K562 (cell line): Measurements from ENCODE around the gene INSR. TPM values are rescaled to one million over a fixed set of nuclear protein-coding genes. Genes with fewer than 3 reads are reported as not detected.

Source experiments
- ATAC-seq: fragments of 200-7000 bp; cut with Tn5 transposase; 3 replicates; pipeline ENCODE4 v1.9.1; 2020; ENCODE audit warnings: moderate library complexity
- BruUV-seq: library from RNA; stranded (reverse); fragments of 400-500 nt; replicated peaks from 2 replicates; lab custom pipeline; 2021; lab: Mats Ljungman, UMichigan
- CTCF ChIA-PET: fragments of 300-600 bp; formaldehyde crosslinking; extraction: SDS; loops from one replicate; lab custom pipeline; 2021; ENCODE audit warnings: low intra/inter-chr PET ratio; lab: Yijun Ruan, JAX
- POLR2A ChIA-PET: fragments of 300-600, 350-650 bp; sonication (Branson Sonifier 250); formaldehyde crosslinking; extraction: SDS; loops from one replicate; lab custom pipeline; 2021; ENCODE audit warnings: antibody characterized with exemption, inconsistent platforms; lab: Yijun Ruan, JAX
- DNase-seq, 4 experiments: peaks; one replicate each; pipeline versions ENCODE4 v3.0.0 to v3.0.0-alpha.2; 2011 to 2018; ENCODE audit warnings: low spot score in 3 of 4, mixed read lengths in 3 of 4; ENCODE audit errors: extremely low read depth in 1 of 4
- FAIRE-seq: peaks from 2 replicates; lab custom pipeline; 2011; peaks lifted over from hg19 to GRCh38; lab: Jason Lieb, UNC
- H2AFZ ChIP-seq: 2 replicates; pipeline ENCODE4 v1.6.0; 2011; ENCODE audit warnings: low read depth, low read length, control low read depth, inconsistent platforms
- H3K27ac ChIP-seq: fragments of 200-600 bp; 3 replicates; pipeline ENCODE4 v1.8.0; 2011; ENCODE audit warnings: low read depth, mild to moderate bottlenecking, control low read depth, inconsistent platforms, low read length, moderate library complexity, mixed read lengths; ENCODE audit errors: extremely low read depth
- H3K27me3 ChIP-seq, 2 experiments: fragments of 300-600 bp in 1 of 2; 2 replicates in 1 of 2; 3 replicates in 1 of 2; pipeline versions ENCODE4 v1.6.0 to v1.8.0; 2011; ENCODE audit warnings: inconsistent platforms in 2 of 2, low read length in 2 of 2, mild to moderate bottlenecking in 1 of 2, mixed read lengths in 1 of 2, moderate library complexity in 1 of 2; ENCODE audit not compliant: control insufficient read depth in 2 of 2, insufficient read depth in 2 of 2
- H3K36me3 ChIP-seq: fragments of 300-600 bp; 3 replicates; pipeline ENCODE4 v1.8.0; 2011; ENCODE audit warnings: mild to moderate bottlenecking, low read length, inconsistent platforms; ENCODE audit not compliant: control insufficient read depth, insufficient read depth
- H3K4me1 ChIP-seq, 2 experiments: fragments of 200-600 bp in 1 of 2; replicated peaks in 1 of 2; 2 replicates in 1 of 2; 3 replicates in 1 of 2; pipeline versions ENCODE4 v1.5.1 to v1.8.0; 2011; ENCODE audit warnings: inconsistent platforms in 2 of 2, low read length in 2 of 2, mild to moderate bottlenecking in 1 of 2, mixed read lengths in 1 of 2, moderate library complexity in 1 of 2; ENCODE audit not compliant: control insufficient read depth in 2 of 2, insufficient read depth in 2 of 2
- H3K4me2 ChIP-seq: 2 replicates; pipeline ENCODE4 v1.6.1; 2011; ENCODE audit warnings: low read length, control low read depth, inconsistent platforms, mixed read lengths; ENCODE audit not compliant: insufficient read depth
- H3K4me3 ChIP-seq: fragments of 200-600 bp; sonication (generic), shearing (Covaris generic); 2 replicates; pipeline ENCODE4 v1.5.1; 2016; ENCODE audit warnings: control low read depth, inconsistent platforms
- H3K79me2 ChIP-seq: fragments of 200-600 bp; 3 replicates; pipeline ENCODE4 v1.8.0; 2011; ENCODE audit warnings: low read length, inconsistent platforms; ENCODE audit not compliant: control insufficient read depth, insufficient read depth
- H3K9ac ChIP-seq, 2 experiments: 2 replicates each; pipeline versions ENCODE4 v1.6.0 to v1.6.1; 2011; ENCODE audit warnings: low read depth in 2 of 2, low read length in 2 of 2, control low read depth in 1 of 2, inconsistent platforms in 1 of 2, mild to moderate bottlenecking in 1 of 2, mixed read lengths in 1 of 2; ENCODE audit not compliant: insufficient read depth in 1 of 2
- H3K9me1 ChIP-seq: one replicate; pipeline ENCODE4 v1.6.0; 2011; ENCODE audit warnings: inconsistent platforms, mild to moderate bottlenecking, low read length, moderate library complexity; ENCODE audit not compliant: control insufficient read depth, insufficient read depth
- H3K9me3 ChIP-seq: replicated peaks from 2 replicates; pipeline ENCODE4 v1.5.1; 2011; ENCODE audit warnings: low read depth, low read length, inconsistent platforms; ENCODE audit not compliant: control insufficient read depth, insufficient read depth
- H4K20me1 ChIP-seq: replicated peaks from 2 replicates; pipeline ENCODE4 v1.6.1; 2011; ENCODE audit warnings: low read length, inconsistent platforms, mixed read lengths; ENCODE audit not compliant: control insufficient read depth, insufficient read depth
- CHD1 ChIP-seq: fragments of 200-600 bp; sonication (generic); IDR thresholded peaks from one replicate; pipeline ENCODE4 v1.6.1; 2012; ENCODE audit warnings: mild to moderate bottlenecking, moderate library complexity, low read length, inconsistent platforms
- ESRRA ChIP-seq: fragments of 450-650 bp; IDR thresholded peaks from 2 replicates; pipeline ENCODE4 v1.6.1; 2014; ENCODE audit warnings: low read depth, mild to moderate bottlenecking, moderate library complexity, borderline replicate concordance
- GATA2 ChIP-seq: sonication (generic); formaldehyde crosslinking; IDR thresholded peaks from 2 replicates; pipeline ENCODE4 v1.4.0; 2020; ENCODE audit warnings: mild to moderate bottlenecking, missing genetic modification reagents
- GTF2E2 ChIP-seq: fragments of 200-800 bp; sonication (Bioruptor generic); IDR thresholded peaks from 2 replicates; pipeline ENCODE4 v1.6.1; 2016; ENCODE audit warnings: missing genetic modification characterization, missing compliant biosample characterization
- HDGF ChIP-seq: fragments of 450-650 bp; IDR thresholded peaks from 2 replicates; pipeline ENCODE4 v1.6.1; 2016
- NCOA1 ChIP-seq: fragments of 450-650 bp; IDR thresholded peaks from 2 replicates; pipeline ENCODE4 v1.6.1; 2016; ENCODE audit warnings: low read depth
- RFX1 ChIP-seq: fragments of 450-650 bp; IDR thresholded peaks from 2 replicates; pipeline ENCODE4 v1.6.1; 2016; ENCODE audit warnings: mild to moderate bottlenecking, moderate library complexity
- SAFB ChIP-seq: fragments of 200-400 bp; formaldehyde crosslinking; IDR thresholded peaks from 2 replicates; pipeline ENCODE4 v1.6.1; 2017; ENCODE audit warnings: low read depth, low read length, borderline replicate concordance
- SFPQ ChIP-seq: fragments of 200-400 bp; formaldehyde crosslinking; IDR thresholded peaks from 2 replicates; pipeline ENCODE4 v1.6.1; 2017; ENCODE audit warnings: mild to moderate bottlenecking, low read depth, low read length, moderate library complexity
- SMARCC2 ChIP-seq: fragments of 450-650 bp; IDR thresholded peaks from 2 replicates; pipeline ENCODE4 v1.6.1; 2017; ENCODE audit warnings: antibody characterized with exemption, moderate library complexity, mild to moderate bottlenecking, low read depth
- ZNF696 ChIP-seq: fragments of 250-450 bp; sonication (Bioruptor Pico); conservative IDR thresholded peaks from 2 replicates; pipeline ENCODE4 v1.4.0; 2020; ENCODE audit warnings: mild to moderate bottlenecking, moderate library complexity
- WGBS: fragments of 100-300 bp; shearing (Covaris generic); methylation state at CpG from one replicate; pipeline ENCODE4 v1.1.6; 2016; ENCODE audit warnings: low coverage, mixed read lengths; ENCODE audit not compliant: insufficient coverage; ENCODE audit errors: missing lambda C conversion rate; 5-methylcytosine and 5-hydroxymethylcytosine counted together
- in situ Hi-C: fragments of 300-500 bp; cut with MboI; formaldehyde crosslinking; loops from 4 replicates; pipeline ENCODE4 v1.15.0; 2018; ENCODE audit warnings: inconsistent platforms, mixed read lengths
- intact Hi-C: fragments of 100-400 bp; cut with micrococcal nuclease; formaldehyde crosslinking; loops from 2 replicates; pipeline ENCODE4 v1.14.2; 2022
- polyA plus RNA-seq, 8 experiments: library from polyadenylated mRNA; depleted of rRNA in 4 of 8; stranded (reverse) in 5 of 8; unstranded in 3 of 8; fragments of >200 nt; fragmentation: Nextera tagmentation in 2 of 8; fragmentation: Illumina TruSeq in 1 of 8; extraction: Ambion mirVana in 2 of 8; extraction: Trizol in 1 of 8; gene quantifications; 2 replicates each; pipeline versions ENCODE4 v1.2.1 to v1.2.3, GENCODE V29; 2011 to 2014; ENCODE audit warnings: inconsistent platforms in 1 of 8, missing spikeins in 1 of 8
- total RNA-seq, 7 experiments: library from RNA; depleted of rRNA in 6 of 7; stranded (reverse); fragments of >200 nt in 6 of 7; fragmentation: Illumina TruSeq in 2 of 7; extraction: Trizol in 2 of 7; gene quantifications; 2 replicates each; pipeline versions ENCODE4 v1.2.1 to v1.2.3, GENCODE V29; 2011 to 2021; ENCODE audit warnings: low replicate concordance in 1 of 7
- TF ChIP-seq, protein P1 (sequence below): sonication (generic); formaldehyde crosslinking; IDR thresholded peaks from 2 replicates; pipeline ENCODE4 v1.8.0; 2022; ENCODE audit warnings: mild to moderate bottlenecking, missing genetic modification reagents
- TF ChIP-seq, protein P2 (sequence below): fragments of 450-650 bp; IDR thresholded peaks from 2 replicates; pipeline ENCODE4 v1.6.1; 2018; ENCODE audit not compliant: partially characterized antibody

Gene INSR
- total and polyA plus RNA-seq, 9 of the 15 experiments (the other 6 are each of a cell fraction or from before 2014, with no cell fraction given): 0.04 to 0.88 (median 0.41) TPM

GRCh38 chr19:7230826-7231225 is 63.4 kb downstream of the INSR start:
- intact Hi-C loops: no loop called here
- 0% methylated on average over 7 of the region's 9 CpGs for WGBS
- ChIA-PET POLR2A (no interaction called here), CTCF (no interaction called here)
- in situ Hi-C loops: no loop called here
- Histone ChIP-seq H3K4me2 (no peak overlapping the region), H3K36me3 (no peaks in the 10 kb centered on the region), H3K4me3 (no peak overlapping the region), H3K9ac (no peak overlapping the region), H3K9me3 (no peaks in the 10 kb centered on the region), H4K20me1 (peaks cover 4% of the 10 kb centered on the region; the same call in 1 of the 2 replicates), H3K79me2 (no peaks in the 10 kb centered on the region), H3K9me1 (no peaks in the 10 kb centered on the region), H3K27ac (no peak overlapping the region), H2AFZ (no peak overlapping the region), H3K27me3 (peaks cover 0 to 17% of the 10 kb centered on the region in 2 experiments; a peak in 2 of 5 replicates), H3K4me1 (no peaks in the 10 kb centered on the region)
- no TSS peak for BruUV-seq
- no peak for DNase-seq
- no peak for ATAC-seq
- FAIRE-seq: no peak
- TF ChIP-seq HDGF: no peak
- no peak for TF ChIP-seq GTF2E2 (tag)
- TF ChIP-seq, protein P1, sequence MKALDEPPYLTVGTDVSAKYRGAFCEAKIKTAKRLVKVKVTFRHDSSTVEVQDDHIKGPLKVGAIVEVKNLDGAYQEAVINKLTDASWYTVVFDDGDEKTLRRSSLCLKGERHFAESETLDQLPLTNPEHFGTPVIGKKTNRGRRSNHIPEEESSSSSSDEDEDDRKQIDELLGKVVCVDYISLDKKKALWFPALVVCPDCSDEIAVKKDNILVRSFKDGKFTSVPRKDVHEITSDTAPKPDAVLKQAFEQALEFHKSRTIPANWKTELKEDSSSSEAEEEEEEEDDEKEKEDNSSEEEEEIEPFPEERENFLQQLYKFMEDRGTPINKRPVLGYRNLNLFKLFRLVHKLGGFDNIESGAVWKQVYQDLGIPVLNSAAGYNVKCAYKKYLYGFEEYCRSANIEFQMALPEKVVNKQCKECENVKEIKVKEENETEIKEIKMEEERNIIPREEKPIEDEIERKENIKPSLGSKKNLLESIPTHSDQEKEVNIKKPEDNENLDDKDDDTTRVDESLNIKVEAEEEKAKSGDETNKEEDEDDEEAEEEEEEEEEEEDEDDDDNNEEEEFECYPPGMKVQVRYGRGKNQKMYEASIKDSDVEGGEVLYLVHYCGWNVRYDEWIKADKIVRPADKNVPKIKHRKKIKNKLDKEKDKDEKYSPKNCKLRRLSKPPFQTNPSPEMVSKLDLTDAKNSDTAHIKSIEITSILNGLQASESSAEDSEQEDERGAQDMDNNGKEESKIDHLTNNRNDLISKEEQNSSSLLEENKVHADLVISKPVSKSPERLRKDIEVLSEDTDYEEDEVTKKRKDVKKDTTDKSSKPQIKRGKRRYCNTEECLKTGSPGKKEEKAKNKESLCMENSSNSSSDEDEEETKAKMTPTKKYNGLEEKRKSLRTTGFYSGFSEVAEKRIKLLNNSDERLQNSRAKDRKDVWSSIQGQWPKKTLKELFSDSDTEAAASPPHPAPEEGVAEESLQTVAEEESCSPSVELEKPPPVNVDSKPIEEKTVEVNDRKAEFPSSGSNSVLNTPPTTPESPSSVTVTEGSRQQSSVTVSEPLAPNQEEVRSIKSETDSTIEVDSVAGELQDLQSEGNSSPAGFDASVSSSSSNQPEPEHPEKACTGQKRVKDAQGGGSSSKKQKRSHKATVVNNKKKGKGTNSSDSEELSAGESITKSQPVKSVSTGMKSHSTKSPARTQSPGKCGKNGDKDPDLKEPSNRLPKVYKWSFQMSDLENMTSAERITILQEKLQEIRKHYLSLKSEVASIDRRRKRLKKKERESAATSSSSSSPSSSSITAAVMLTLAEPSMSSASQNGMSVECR (CRISPR knock-in tag): no peak
- no peak for TF ChIP-seq SMARCC2
- no peak for TF ChIP-seq ZNF696
- no peak for TF ChIP-seq SFPQ
- TF ChIP-seq SAFB: no peak
- no peak for TF ChIP-seq RFX1
- TF ChIP-seq GATA2: no peak
- TF ChIP-seq ESRRA: no peak
- no peak for TF ChIP-seq CHD1
- no peak for TF ChIP-seq NCOA1
- TF ChIP-seq, protein P2, sequence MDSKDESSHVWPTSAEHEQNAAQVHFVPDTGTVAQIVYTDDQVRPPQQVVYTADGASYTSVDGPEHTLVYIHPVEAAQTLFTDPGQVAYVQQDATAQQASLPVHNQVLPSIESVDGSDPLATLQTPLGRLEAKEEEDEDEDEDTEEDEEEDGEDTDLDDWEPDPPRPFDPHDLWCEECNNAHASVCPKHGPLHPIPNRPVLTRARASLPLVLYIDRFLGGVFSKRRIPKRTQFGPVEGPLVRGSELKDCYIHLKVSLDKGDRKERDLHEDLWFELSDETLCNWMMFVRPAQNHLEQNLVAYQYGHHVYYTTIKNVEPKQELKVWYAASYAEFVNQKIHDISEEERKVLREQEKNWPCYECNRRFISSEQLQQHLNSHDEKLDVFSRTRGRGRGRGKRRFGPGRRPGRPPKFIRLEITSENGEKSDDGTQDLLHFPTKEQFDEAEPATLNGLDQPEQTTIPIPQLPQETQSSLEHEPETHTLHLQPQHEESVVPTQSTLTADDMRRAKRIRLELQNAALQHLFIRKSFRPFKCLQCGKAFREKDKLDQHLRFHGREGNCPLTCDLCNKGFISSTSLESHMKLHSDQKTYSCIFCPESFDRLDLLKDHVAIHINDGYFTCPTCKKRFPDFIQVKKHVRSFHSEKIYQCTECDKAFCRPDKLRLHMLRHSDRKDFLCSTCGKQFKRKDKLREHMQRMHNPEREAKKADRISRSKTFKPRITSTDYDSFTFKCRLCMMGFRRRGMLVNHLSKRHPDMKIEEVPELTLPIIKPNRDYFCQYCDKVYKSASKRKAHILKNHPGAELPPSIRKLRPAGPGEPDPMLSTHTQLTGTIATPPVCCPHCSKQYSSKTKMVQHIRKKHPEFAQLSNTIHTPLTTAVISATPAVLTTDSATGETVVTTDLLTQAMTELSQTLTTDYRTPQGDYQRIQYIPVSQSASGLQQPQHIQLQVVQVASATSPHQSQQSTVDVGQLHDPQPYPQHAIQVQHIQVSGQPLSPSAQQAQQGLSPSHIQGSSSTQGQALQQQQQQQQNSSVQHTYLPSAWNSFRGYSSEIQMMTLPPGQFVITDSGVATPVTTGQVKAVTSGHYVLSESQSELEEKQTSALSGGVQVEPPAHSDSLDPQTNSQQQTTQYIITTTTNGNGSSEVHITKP: no peak
